Lung (tissue), 12 donors: Measurements from ENCODE around the gene SRCAP. TPM values are rescaled to one million over a fixed set of nuclear protein-coding genes. Genes with fewer than 3 reads are reported as not detected.

Experiments
- ATAC-seq: fragments of 200-7000 bp; cut with Tn5 transposase; one replicate; pipeline ENCODE4 v1.9.1; 2020; ENCODE audit warnings: moderate number of reproducible peaks; ENCODE audit not compliant: insufficient read depth, low FRiP score
- DNase-seq, 3 donors: peaks; one replicate each; pipeline ENCODE4 v3.0.0-alpha.2; 2013 to 2017
- H3K27ac ChIP-seq, 2 donors: one replicate each; pipeline ENCODE4 v1.5.1; 2013; ENCODE audit warnings: mild to moderate bottlenecking in 2 of 2, moderate library complexity in 2 of 2, control low read depth in 1 of 2, inconsistent platforms in 1 of 2, low read depth in 1 of 2, low read length in 1 of 2
- H3K27me3 ChIP-seq, 3 donors: one replicate each; pipeline ENCODE4 v1.5.1; 2013; ENCODE audit warnings: low read length in 2 of 3; ENCODE audit not compliant: control insufficient read depth in 3 of 3, insufficient read depth in 3 of 3
- H3K36me3 ChIP-seq, 4 donors: one replicate each; pipeline ENCODE4 v1.5.1; 2013; ENCODE audit warnings: low read length in 4 of 4, mild to moderate bottlenecking in 1 of 4, moderate library complexity in 1 of 4; ENCODE audit not compliant: control insufficient read depth in 4 of 4, insufficient read depth in 4 of 4
- H3K4me1 ChIP-seq, 5 donors: one replicate each; pipeline ENCODE4 v1.5.1; 2013; ENCODE audit warnings: low read length in 5 of 5, mild to moderate bottlenecking in 2 of 5, moderate library complexity in 1 of 5; ENCODE audit not compliant: control insufficient read depth in 5 of 5, insufficient read depth in 5 of 5
- H3K4me3 ChIP-seq: one replicate; pipeline ENCODE4 v1.5.1; 2013; ENCODE audit warnings: mild to moderate bottlenecking, control low read depth, moderate library complexity
- H3K9ac ChIP-seq, 2 donors: one replicate each; pipeline ENCODE4 v1.5.1; 2013; ENCODE audit warnings: low read length in 2 of 2, control low read depth in 1 of 2; ENCODE audit not compliant: insufficient read depth in 1 of 2
- H3K9me3 ChIP-seq, 4 donors: one replicate each; pipeline ENCODE4 v1.5.1; 2013; ENCODE audit warnings: low read length in 3 of 4, mild to moderate bottlenecking in 1 of 4, moderate library complexity in 1 of 4; ENCODE audit not compliant: control insufficient read depth in 4 of 4, insufficient read depth in 3 of 4
- CTCF ChIP-seq: IDR thresholded peaks from 2 replicates; pipeline ENCODE4 v1.5.1; 2012; ENCODE audit warnings: mild to moderate bottlenecking; ENCODE audit errors: control extremely low read depth, extremely low read depth
- WGBS, 2 donors: extraction: QIAGEN DNeasy Blood & Tissue Kit; methylation state at CpG; one replicate each; pipeline ENCODE4 v1.1.7; 2013; 5-methylcytosine and 5-hydroxymethylcytosine counted together
- polyA plus RNA-seq, 2 donors: library from polyadenylated mRNA; stranded (reverse); fragments of 200-250 nt; gene quantifications; one replicate each; pipeline ENCODE4 v1.2.1, GENCODE V29; 2013
- total RNA-seq, 2 donors: library from RNA; depleted of rRNA in 1 of 2; stranded (reverse); fragments of >200 nt in 1 of 2; gene quantifications; one replicate each; pipeline ENCODE4 v1.2.1, GENCODE V29; 2014 to 2021
- donor health status: control.
- donor health status: control.
- donor health status: Bipolar disorder and iron deficiency.
- donor health status: healthy.
- donor health status: DM: yes; HTN: yes; CAD: no.

Gene SRCAP
- total and polyA plus RNA-seq, 4 donors = 13.4 to 61.0 (median 31.3) TPM

- Histone ChIP-seq H3K27me3 (no peaks in the 10 kb centered on the region), H3K4me3 (no peak overlapping the region), H3K36me3 (peaks cover 9 to 34% (median 20%) of the 10 kb centered on the region in 4 donors), H3K9ac (no peak overlapping the region), H3K4me1 (peaks cover 0 to 8% (median 4%) of the 10 kb centered on the region in 5 donors), H3K9me3 (no peaks in the 10 kb centered on the region), H3K27ac (no peak overlapping the region)
- ATAC-seq (no peak), DNase-seq (no peak)
- 96 to 97% methylated on average over 63 of the region's 63 CpGs for WGBS, 2 donors
- TF ChIP-seq CTCF = no peak
Measured at GRCh38 chr16:30782486-30783279, 83.7 kb downstream of the SRCAP start.

GRCh38 chr16:30783280-30784109 lies 84.5 kb downstream of the SRCAP start:
- Histone ChIP-seq H3K27ac (no peak overlapping the region), H3K36me3 (peaks cover 9 to 34% (median 20%) of the 10 kb centered on the region in 4 donors), H3K4me1 (peaks cover 0 to 11% (median 4%) of the 10 kb centered on the region in 5 donors), H3K9me3 (no peaks in the 10 kb centered on the region), H3K27me3 (no peaks in the 10 kb centered on the region), H3K9ac (no peak overlapping the region), H3K4me3 (no peak overlapping the region)
- DNase-seq (no peak), ATAC-seq (no peak)
- WGBS, 2 donors = 96% methylated on average over 57 of the region's 57 CpGs
- no peak for TF ChIP-seq CTCF

GRCh38 chr16:30784215-30784614 lies 85.2 kb downstream of the SRCAP start:
- H3K27ac ChIP-seq = no peak overlapping the region
- 88 to 95% methylated on average over 18 of the region's 18 CpGs for WGBS, 2 donors
- H3K9me3 ChIP-seq = no peaks in the 10 kb centered on the region
- H3K36me3 ChIP-seq = peaks cover 9 to 34% (median 20%) of the 10 kb centered on the region in 4 donors
- peaks cover 0 to 11% (median 4%) of the 10 kb centered on the region in 5 donors for H3K4me1 ChIP-seq
- H3K9ac ChIP-seq = no peak overlapping the region
- no peak for DNase-seq
- H3K27me3 ChIP-seq = no peaks in the 10 kb centered on the region
- no peak for ATAC-seq
- TF ChIP-seq CTCF = no peak
- H3K4me3 ChIP-seq = no peak overlapping the region
